Activated CD4-positive, alpha-beta T cell treated with anti-CD3 and anti-CD28 coated beads, Interleukin-10, Interleukin-2, amounts not matched to agents 100 ng/mL and 50 ng/mL, durations not matched to agents 16 hours and 8 hours (primary cell): ENCODE results near the gene KLHDC9.
A peak's percentile ranks its signal among the peaks of the same experiment; 100 is the strongest.

Source experiments
- DNase-seq: peaks from one replicate; pipeline ENCODE4 v3.0.0-alpha.2; 2020

KLHDC9 gene

DNA sequence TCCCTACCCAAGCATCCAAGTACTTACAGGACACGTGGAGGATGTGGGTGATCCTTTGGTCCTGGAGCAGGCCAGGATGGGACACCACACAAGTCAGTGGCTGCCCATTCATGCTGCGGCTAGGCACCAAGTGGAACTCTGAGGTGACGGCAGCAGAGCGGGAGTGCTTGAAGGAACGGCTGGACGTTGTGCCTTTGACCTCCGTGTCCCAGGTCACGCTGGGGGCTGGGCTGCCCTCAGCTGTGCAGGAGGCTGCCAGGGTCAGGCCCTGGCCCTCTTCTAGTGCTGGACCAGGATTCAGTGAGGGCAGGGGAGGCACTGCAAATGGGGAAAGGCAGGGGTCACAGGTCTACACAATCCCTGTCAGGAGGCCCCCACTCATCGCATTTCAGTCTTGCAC lies 20.7 kb upstream of the KLHDC9 start:
- DNase-seq, result no peak

DNA sequence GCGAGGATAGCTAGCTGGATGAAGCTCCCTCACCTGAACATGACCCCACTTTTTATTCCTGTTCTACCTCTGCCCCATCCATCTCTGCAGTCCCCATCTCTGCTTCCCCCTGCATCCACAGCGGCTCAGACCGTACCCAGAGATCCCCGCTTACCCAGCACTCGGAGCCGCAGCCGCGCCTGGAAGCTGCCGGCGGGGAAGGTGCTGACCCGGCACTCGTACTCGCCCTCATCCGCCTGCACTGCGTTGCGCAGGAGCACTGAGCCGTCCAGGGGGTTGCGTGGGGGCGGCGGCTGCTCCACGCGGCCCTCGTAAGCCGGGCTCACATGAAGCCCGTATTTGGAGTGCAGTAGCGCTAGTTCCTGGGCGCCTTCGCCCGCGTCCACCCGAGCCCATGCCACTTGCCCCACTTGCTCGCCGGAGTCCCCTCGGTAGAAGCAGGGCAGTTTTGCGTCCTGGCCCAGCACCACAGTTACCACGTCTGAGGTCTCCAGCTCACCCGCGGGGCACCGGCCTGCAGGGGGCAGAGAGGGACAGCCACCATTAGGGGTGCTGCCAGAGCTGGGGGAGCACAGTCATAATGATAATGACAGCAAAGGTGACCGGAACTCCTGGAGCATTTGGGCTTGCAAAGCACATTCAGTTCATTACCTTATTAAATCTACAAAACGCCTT lies 18.6 kb upstream of the KLHDC9 start:
- no peak for DNase-seq

DNA sequence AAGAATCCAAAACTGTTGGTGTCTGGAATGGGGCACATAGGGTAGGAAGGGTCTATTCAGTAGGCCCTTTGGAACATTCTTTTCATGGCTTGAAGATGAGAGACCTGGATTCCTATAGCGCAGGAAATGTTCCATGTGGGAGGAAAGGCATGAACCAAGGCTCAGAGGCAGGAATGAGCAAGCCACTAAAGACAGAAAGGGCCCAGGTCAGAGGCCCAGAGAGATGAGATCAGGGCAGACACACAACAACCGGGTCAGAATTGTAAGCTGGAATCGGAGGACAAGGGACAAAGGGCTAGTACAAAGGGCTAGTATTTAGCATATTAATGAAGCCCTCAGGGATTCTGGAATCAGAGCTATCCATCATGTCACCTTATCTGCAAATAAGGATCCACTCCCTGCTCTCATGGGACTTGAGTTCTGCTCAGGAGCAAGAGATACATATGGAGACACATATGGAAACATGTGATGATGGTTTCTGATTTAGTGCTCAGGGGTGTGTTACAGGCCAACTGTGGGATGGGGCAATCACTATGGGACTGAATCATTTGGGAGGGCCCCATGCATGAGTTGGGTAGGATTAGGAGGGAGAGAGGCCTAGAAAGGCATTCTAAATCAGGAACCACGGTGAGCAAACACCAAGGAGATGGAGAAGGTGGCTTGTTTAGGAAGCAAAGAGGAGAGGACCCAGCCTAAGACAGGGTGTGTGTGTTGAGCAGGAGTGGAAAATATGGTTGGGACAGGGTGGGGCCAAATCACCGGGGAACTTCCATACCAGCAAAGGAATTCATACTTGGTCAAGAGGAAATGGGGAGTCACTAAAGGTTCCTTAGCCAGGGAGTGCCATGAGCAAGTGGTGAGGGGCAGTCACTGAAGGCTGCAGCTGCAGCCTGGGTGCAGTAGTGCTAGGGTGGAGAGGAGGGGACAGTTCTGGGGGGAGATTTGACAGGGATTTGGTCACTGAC lies 17.4 kb upstream of the KLHDC9 start:
- no peak for DNase-seq

DNA sequence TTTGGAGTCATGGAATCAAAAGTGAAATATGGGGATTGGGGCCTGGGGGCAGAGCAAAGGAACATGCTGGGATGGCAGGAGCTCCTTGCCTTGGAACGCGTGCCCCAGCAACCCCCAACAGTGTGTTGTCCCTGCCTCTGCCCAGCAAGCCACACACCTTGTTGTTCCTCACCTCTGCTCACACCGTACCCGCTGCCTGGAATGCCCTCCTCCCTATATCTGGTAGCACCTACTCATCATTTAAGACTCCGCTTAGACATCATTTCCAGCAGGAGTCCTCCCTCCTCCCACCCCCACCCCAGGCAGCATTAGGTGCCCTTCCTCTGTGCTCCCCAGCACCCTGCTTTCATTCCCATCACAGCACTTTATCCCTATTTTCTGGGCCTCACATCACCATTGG lies 16.6 kb upstream of the KLHDC9 start:
- DNase-seq, result no peak

DNA sequence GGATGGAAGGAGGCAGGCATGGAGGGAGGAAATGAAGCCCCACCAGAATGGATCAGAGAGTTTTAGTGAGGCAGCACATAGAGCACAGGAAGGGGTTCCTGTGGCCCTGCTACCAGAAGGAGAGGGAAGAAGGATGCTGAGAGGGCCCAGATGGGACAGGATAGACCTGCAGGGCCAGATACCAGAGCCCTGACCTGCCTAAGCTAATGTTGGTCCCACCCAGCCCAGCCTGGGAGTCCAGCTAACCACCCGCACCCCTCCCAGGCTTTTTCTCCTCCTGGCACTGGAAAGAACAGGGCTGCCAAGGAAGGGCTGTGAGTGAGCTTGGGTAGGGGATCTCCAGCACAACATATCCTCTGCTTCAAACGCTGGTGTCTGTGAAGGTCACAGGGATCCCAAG lies 15.7 kb upstream of the KLHDC9 start:
- no peak for DNase-seq

DNA sequence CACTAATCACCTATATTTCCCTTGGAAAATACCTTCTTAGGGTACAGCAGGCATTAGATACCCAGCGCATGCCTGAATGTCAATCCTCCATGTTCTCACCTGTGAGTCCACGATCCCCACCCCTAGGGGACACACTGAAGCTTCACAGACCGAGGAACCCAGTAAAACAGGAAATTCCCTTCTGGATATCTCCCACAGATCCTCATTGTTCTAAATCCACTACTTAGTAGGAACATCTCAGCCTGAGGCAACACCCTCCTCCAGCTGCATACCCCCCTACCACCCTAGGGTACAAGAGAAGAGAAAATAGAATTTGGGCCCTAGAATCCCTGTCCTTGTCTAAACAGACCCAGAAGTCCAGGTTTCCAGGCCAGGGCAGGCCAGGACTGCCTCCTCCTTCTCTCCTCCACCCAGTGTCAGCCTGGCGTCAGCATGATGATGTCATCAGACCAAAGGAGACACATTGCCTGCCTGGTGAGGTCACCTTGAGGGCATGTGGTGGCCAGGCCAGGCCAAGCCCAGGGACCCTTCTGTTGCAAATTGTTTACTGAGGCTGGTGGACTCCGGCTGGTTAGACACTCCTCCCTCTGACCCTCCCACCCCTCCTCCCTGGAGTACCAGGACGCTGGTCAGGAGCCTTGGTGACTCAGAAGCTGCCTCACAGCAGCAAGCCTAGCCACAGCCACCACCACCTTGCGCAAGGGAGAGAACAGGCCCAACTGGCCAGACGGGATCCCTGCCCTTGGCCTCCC lies 15.0 kb upstream of the KLHDC9 start:
- DNase-seq, result no peak

DNA sequence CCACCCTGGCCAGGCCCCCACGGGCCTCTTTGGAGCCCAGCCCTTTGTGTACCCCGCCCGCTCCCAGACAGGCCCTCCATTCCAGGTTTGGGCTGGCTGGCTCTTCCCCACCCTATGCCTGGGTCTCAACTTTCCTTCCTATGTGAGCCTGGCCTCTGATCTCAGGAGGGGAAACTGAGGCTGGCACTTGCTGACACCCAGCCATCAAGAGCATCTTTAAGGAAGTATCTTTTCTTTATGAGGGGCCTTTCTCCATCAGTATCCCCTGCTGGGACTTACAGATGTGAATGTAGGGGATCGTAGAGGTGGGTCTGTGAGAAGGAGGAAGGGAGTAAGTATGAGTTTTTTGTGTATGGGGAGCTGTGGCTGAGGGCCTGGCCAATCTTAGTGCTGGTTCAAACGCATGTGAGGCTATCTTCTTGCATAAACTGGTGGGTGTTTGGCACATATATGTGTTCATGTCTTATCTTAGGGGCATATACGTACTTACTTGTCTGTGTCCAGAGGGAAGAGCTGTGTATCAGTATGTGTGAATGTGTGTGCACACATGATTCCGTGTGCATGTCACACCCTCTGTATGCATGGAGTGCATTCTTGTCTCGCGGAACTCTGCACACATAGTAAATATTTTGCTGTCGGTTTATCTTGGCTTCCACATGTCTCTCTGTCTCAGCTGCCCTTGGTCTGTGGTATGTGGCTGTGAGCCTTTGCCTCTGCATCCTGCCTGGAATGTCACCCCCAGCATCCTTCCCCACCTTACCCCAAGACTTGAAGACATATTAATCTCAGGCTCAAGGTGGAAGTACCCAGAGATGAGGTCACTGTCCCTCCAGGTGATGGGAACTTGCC lies 14.2 kb upstream of the KLHDC9 start:
- no peak for DNase-seq

DNA sequence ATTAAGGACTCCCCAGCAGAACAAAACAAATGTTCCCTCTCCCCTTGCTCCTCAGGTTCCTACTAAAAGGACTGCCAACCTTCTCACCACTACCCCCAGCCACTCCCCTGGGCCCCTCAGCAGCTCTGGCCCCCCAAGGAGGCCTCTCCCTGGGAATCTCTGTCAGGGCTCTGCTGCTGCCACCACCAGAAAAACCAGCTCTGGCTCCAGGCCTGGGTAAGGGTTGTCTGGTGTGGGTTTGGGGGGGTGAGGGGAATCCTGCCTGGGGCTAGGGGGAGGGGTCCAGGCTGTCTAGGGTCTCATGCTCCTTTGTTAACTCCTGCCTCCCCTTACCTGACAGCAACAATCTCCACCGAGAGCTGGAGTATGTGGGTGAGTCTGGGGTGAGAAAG lies 13.6 kb upstream of the KLHDC9 start:
- no peak for DNase-seq

DNA sequence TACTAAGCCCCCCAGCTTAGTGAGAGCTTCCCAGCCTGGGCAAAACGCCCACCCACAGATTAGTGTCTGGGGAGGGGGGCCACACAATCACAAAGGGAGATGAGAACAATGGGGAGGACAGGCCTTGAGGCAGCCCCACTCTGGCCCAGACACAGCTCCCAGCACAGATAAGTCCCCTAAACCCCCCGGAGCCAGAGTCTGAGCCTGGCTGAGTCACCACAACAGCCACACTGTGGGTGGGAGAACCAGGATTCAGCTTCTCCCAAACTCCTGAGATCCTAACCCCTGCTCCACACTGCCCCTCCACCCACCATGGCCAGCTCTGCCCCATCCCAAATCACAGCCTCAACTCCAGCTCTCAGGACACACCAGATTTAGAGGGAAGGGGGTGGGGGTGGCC lies 13.0 kb upstream of the KLHDC9 start:
- DNase-seq, result no peak

DNA sequence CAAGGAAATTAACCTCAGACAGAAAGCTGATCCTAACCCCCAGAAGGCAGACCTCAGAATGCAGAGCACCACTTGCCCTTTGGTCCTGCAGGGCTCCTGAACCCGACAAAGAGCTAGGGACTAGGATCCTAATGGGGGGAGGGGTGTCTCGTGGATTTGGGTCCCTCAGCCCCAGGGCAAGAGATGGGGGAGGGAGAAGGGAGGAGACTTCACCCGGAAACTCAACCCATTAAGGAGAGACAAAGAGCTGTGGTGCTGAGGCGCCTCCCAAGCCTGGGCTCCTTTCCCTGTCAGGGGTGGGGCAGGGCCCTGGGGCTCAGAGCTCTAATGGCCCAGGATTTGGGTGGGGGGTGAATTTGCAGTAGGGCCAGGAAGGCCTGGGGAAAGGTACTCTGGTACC lies 11.7 kb upstream of the KLHDC9 start:
- DNase-seq, result no peak

DNA sequence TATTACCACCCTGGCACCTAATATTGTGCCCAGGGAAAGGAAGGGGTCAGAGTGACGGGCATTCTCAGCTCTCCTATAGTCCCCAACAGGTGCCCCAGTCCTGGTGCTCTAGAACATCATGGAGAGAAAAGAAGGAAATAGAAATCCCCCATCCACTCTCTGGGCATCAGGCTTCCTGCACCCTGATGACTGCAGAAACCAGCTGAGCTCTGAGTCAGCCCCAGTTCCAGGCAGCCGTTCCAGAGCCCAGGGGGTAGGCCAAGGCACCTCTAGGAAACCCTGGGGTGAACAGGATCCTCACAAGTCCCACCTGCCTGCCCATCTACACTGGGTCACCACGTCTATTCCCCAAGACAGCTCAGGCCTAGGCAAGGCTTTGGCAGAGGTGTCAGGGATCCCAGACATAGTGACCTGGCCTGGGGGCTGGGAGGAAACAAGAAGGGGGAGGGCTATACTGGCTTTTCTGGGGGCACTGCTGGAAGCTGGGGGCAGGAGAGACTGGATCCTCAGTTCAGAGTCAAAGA lies 9.5 kb upstream of the KLHDC9 start:
- DNase-seq, result no peak

DNA sequence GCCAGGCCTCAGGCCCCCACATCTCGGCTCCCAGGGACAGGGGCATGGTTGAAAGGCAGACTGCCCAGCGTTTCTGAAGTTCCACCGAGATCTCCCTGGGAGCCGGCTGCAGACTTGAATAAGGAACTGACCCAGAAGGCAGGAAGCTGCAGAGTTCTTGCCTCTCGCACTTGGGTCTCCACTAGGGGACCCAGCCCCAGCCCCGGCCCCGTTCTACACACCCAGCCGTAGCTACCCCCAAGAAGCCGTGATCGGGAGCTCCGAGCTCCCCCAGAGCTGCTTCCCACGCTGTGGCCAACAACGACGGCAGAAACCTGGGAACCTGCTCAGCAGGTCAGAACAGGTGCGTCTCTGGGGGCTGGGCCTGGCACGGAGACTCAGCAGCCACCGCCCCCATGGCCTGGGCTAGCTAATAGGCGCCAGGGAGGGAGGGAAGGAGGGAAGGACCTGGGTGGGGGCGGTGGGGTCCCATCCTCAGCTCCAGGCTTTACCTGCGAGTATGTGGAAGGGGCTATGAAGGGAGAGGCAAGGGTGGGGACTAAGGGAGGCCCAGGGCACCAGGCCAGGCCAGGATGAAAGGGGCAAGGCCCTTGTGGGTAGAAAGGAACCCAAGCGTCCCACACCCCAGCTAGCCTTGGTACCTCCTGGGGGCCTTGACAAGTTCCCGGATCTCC lies 8.8 kb upstream of the KLHDC9 start, which contains the start of gene NECTIN4:
TSS of gene NECTIN4 (minus strand) at position 308 of the 674 bp plus-strand sequence. CDS start at position 46, 262 bp downstream.
- DNase-seq, result no peak

DNA sequence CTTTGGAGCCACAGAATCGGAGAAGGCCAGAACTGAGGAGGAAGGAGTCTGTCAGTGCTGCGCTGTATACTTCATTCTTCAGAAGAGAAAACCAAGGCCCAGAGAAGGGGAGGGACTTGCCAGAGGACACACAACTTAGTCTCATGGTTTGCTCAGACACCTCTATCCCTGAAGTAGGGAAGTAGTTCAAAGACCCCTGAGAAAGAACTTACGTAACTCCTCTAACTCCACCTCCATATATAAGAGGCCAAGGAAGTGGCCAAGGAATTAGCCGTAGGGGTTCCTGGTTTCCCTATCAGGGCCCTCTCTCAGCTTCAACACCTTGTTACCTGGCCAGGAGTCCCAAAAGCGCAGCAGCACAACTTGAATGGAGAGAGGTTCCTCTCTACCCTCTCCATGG lies 8.2 kb upstream of the KLHDC9 start:
- DNase-seq, result no peak

DNA sequence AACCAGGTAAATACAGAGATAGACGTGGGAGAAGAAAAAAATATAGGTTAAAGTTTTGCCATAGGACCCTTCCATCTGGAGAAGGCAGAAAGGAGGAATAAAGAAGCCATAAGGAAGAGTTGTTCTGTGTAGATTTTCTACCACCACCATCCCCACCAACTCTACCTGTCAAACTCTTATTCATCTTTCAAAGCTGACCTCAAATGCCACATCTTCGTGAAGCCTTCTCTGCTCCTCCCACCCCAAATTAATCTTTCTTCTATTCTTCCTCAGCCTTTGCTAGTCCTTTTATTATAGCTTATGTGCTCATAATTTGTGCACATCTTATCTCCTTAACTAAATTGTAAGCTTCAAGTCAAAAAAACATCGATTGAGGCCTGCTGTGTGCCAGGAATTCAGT lies 7.5 kb upstream of the KLHDC9 start:
- no peak for DNase-seq

DNA sequence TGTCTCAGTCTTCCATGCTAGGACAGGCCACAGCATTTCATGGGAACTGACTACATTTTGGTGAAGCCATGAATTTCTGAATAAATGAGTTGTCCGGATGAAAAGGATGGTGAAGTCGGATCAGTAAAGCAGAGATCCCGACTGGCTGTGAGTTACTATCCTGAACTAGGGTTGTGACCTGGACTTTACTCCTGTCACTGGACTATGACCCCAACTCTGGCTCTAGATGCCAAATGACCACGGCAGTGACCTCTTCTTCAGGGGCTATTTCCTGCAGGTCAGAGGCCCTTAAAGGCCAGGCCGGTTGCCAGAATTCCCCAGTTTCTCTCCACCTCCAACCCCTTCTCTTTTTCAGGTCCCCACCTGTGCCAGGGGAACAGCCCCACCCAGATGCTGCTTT lies 7.1 kb upstream of the KLHDC9 start:
- no peak for DNase-seq

DNA sequence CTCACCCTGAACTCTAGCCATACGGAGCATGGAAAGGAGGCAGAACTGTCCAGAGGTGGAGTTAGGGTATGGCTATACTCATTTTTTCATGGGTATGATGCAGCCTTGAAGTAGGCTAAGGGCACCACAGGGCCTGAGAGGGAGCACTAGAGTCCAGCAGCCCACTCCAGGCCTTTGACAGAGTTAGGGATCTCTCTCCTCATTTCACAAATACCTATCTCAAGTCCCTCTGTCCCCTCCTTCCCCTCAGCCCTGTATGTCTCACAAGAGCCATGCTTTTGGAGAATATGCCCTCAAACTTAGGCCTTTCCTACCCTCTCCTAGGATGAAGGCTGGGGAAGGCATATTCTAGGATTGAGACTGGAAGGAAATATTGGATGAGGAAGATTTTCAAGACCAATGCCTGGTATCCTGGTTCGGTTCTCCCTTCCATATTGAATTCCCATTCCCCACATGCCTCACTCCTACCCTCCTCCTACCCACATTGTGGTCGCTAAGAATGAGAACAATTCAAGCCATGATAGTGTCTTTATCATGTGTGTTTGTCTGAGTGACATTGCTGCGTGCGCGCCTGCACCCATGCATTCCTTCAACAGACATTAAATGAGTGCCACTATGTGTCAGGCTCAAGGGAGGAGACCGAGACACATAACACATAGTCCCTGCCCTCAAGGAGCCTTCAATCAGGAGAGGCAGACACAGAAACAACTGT lies 6.2 kb upstream of the KLHDC9 start:
- DNase-seq, result no peak

DNA sequence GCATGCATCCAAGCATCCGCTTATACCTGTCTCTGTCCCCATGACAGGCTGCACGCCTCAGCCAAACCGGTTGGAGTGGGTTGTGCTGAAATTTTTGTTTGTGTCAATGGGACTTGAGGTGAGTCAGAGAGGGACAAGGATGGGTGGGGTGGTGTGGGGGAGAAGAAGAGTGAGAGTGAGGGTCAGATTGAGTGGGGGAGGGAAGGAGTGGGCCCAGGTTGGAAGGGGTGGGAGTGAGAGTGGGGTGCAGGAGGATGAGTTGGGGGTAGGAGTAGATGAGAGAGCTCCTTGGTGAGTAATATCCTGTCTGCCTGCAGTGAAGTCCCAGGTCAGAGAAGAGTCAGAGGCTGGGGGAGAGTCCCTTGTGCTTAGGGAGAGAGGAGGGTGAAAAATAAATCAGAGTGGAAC lies 5.5 kb upstream of the KLHDC9 start:
- peak; percentile 56 for DNase-seq

DNA sequence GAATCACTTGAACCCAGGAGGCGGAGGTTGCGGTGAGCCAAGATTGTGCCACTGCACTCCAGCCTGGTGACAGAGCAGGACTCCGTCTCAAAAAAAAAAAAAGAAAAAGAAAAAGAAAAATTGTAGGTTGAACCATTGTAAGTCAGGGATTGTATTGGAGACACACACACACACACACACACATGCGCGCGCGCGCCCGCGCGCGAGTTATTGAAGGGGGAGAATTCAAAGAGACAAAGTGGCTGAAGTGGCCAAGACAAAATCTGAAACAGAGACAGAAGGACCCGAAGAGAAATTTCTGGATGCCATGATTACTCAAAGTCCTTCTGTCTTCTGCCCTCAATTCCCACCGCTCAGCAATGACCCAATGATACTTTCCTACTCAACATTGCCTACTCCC lies 3.7 kb upstream of the KLHDC9 start:
- DNase-seq, result no peak

DNA sequence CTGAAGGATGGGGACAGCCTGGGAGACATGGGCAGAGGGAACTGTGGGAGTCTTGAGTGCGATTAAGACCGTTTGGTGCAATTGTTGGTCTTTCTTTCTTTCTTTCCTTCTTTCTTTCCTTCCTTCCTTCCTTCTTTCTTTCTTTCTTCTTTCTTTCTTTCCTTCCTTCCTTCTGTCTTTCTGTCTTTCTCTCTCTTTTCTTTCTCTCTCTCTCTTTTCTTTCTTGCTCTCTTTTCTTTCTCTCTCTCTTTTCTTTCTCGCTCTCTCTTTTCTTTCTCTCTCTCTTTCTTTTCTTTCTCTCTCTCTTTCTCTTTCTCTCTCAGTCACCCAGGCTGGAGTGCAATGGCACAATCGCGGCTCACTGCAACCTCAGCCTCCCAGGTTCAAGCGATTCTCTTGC lies 2.9 kb upstream of the KLHDC9 start:
- no peak for DNase-seq

DNA sequence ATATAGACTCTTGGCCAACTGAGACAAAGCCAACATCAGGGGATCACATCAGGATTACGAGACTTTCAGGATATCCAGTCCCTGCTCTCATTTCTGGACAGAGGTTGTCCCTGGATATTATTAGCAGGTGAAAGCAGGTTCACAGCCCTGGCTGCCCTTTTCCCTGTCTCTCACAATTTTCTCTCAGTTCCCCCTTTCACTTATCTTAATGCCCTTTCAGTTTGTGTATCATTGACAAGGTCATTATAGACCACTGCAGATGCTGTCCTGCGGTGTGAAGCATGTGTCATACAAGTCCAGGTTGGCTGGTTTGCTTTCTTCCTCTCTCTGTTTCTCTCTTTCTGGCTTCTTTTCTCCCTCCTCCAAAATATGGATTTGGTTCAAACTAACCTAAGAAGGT lies 2.1 kb upstream of the KLHDC9 start:
- DNase-seq, result no peak

DNA sequence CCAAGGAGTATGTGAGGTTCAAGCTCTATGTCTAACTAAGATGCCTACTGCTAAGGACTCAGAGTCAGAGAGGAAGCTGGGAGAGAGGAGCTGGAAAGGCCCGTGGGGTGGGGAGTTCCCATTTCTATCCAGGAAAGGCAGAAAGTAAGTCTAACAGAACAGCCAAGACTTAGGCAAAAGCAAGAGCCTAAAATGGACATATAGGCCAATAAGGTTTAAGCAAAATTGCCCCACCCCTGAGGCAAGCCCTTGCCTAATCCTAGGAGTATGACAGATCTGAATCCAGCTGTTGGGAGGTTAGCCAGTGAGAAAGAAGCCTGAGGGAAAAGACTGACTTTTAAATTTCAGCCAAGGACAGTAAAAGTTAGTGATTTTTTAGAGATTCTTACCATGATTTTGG lies 1.6 kb upstream of the KLHDC9 start:
- DNase-seq, result no peak
